ENCODE data around the gene TOB1. TPM values are rescaled to one million over a fixed set of nuclear protein-coding genes. Genes with fewer than 3 reads are reported as not detected.

TOB1 gene
- total RNA-seq, 1 experiment from 2014 or later = 86.0 TPM

GRCh38 chr17:50882851-50883250, 16.7 kb upstream of the TOB1 start:
- no TSS peak for BruUV-seq (replicated peaks)
- Histone ChIP-seq H3K79me2 (ENCODE audit: insufficient read depth, low read length) (no peaks in the 10 kb centered on the region), H3K9me3 (ENCODE audit: control insufficient read depth in 1 of 2, insufficient read depth in 1 of 2, low read depth in 1 of 2, low read length in 2 of 2) (peaks cover 0 to 13% of the 10 kb centered on the region in 2 experiments; a peak in 1 of 4 replicates), H3K4me3 (replicated peaks in 1 of 2; ENCODE audit: low read depth in 1 of 2, low read length in 2 of 2) (no peak overlapping the region), H3K36me3 (ENCODE audit: control insufficient read depth in 1 of 2, insufficient read depth in 2 of 2, low read length in 2 of 2) (no peaks in the 10 kb centered on the region), H3K9ac (ENCODE audit: low read length) (no peak overlapping the region), H4K20me1 (ENCODE audit: insufficient read depth) (no peaks in the 10 kb centered on the region), H3K4me2 (ENCODE audit: low read length) (peak overlapping the region; percentile 42), H3K27ac (ENCODE audit: low read depth, low read length) (no peak overlapping the region), H2AFZ (ENCODE audit: low read depth, low read length, poor library complexity, severe bottlenecking) (peak overlapping the region; percentile 75), H3K27me3 (ENCODE audit: insufficient read depth, low read length) (no peaks in the 10 kb centered on the region), H3K4me1 (ENCODE audit: control insufficient read depth in 1 of 2, insufficient read depth in 2 of 2, low read length in 2 of 2) (peaks cover 8 to 22% of the 10 kb centered on the region in 2 experiments; a peak in 3 of 4 replicates), H3K9me2 (ENCODE audit: insufficient read depth) (no peaks in the 10 kb centered on the region)
- peak; percentile 85 for ATAC-seq
- RAD21 ChIA-PET (ENCODE audit: low non-redundant PET in 1 of 2, low total read pairs in 2 of 2, uncharacterized antibody in 2 of 2, unreplicated experiment in 2 of 2) = no interaction called here
- CTCF ChIA-PET = no interaction called here
- POLR2A ChIA-PET = interaction anchor here (11.1 kb wide), 1 partner anchor 17 kb away, joined by 89 read pairs; the partner anchor contains the start of gene TOB1
- peak; percentile 26 for DNase-seq (ENCODE audit: low read depth, low spot score)
- intact Hi-C loops (cut with micrococcal nuclease) = no loop called here
- TF ChIP-seq FOSL1 (IDR thresholded peaks at IDR 0.05; ENCODE audit: low read depth) (peak; percentile 30; the same call in 1 of the 2 replicates), POLR2AphosphoS5 (IDR thresholded peaks at IDR 0.05; ENCODE audit: low read depth, low read length) (no peak), JUND (IDR thresholded peaks at IDR 0.05) (peak; percentile 13; the same call in 1 of the 2 replicates)

- ChIA-PET POLR2A (interaction anchor here (2.2 kb wide), 1 partner anchor 15 kb away, joined by 7 read pairs; the partner anchor contains the start of gene TOB1), CTCF (no interaction called here), RAD21 (ENCODE audit: low non-redundant PET in 1 of 2, low total read pairs in 2 of 2, uncharacterized antibody in 2 of 2, unreplicated experiment in 2 of 2) (no interaction called here)
- Histone ChIP-seq H4K20me1 (ENCODE audit: insufficient read depth) (no peaks in the 10 kb centered on the region), H3K9me2 (ENCODE audit: insufficient read depth) (no peaks in the 10 kb centered on the region), H3K9me3 (ENCODE audit: control insufficient read depth in 1 of 2, insufficient read depth in 1 of 2, low read depth in 1 of 2, low read length in 2 of 2) (peaks cover 0 to 13% of the 10 kb centered on the region in 2 experiments; a peak in 1 of 4 replicates), H3K4me3 (replicated peaks in 1 of 2; ENCODE audit: low read depth in 1 of 2, low read length in 2 of 2) (no peak overlapping the region), H3K9ac (ENCODE audit: low read length) (no peak overlapping the region), H3K27ac (ENCODE audit: low read depth, low read length) (no peak overlapping the region), H3K4me1 (ENCODE audit: control insufficient read depth in 1 of 2, insufficient read depth in 2 of 2, low read length in 2 of 2) (peaks cover 8 to 22% of the 10 kb centered on the region in 2 experiments; a peak in 3 of 4 replicates), H3K36me3 (ENCODE audit: control insufficient read depth in 1 of 2, insufficient read depth in 2 of 2, low read length in 2 of 2) (no peaks in the 10 kb centered on the region), H3K27me3 (ENCODE audit: insufficient read depth, low read length) (no peaks in the 10 kb centered on the region), H3K79me2 (ENCODE audit: insufficient read depth, low read length) (no peaks in the 10 kb centered on the region), H3K4me2 (ENCODE audit: low read length) (no peak overlapping the region), H2AFZ (ENCODE audit: low read depth, low read length, poor library complexity, severe bottlenecking) (no peak overlapping the region)
- no TSS peak for BruUV-seq (replicated peaks)
- intact Hi-C loops (cut with micrococcal nuclease) = no loop called here
- DNase-seq (ENCODE audit: low read depth, low spot score) (no peak), ATAC-seq (no peak)
- TF ChIP-seq TCF7L2 (IDR thresholded peaks at IDR 0.05; ENCODE audit: borderline replicate concordance, extremely low read depth, insufficient read depth, insufficient read length) = no peak
- TF ChIP-seq SP1 (IDR thresholded peaks at IDR 0.05; ENCODE audit: low read depth) = no peak
- no peak for TF ChIP-seq CTCF (IDR thresholded peaks at IDR 0.05 in 2 of 3, conservative IDR thresholded peaks at IDR 0.05 in 1 of 3; ENCODE audit: borderline replicate concordance in 1 of 3, insufficient read depth in 1 of 3, low read depth in 2 of 3, low read length in 2 of 3)
- TF ChIP-seq REST (IDR thresholded peaks at IDR 0.05; ENCODE audit: low read depth) = no peak
- no peak for TF ChIP-seq MAX (IDR thresholded peaks at IDR 0.05)
- no peak for TF ChIP-seq CBX3 (IDR thresholded peaks at IDR 0.05; ENCODE audit: low read depth)
- TF ChIP-seq POLR2AphosphoS5 (IDR thresholded peaks at IDR 0.05; ENCODE audit: low read depth, low read length) = no peak
- TF ChIP-seq EZH2phosphoT487 (IDR thresholded peaks at IDR 0.05; ENCODE audit: borderline replicate concordance) = no peak
- no peak for TF ChIP-seq SRF (IDR thresholded peaks at IDR 0.05; ENCODE audit: low read depth)
- TF ChIP-seq SIN3A (IDR thresholded peaks at IDR 0.05; ENCODE audit: low read depth) = no peak
- TF ChIP-seq POLR2A (IDR thresholded peaks at IDR 0.05; ENCODE audit: borderline replicate concordance, extremely low read depth, insufficient read depth, insufficient read length) = no peak
- TF ChIP-seq FOSL1 (IDR thresholded peaks at IDR 0.05; ENCODE audit: low read depth) = no peak
- no peak for TF ChIP-seq ELF1 (IDR thresholded peaks at IDR 0.05; ENCODE audit: borderline replicate concordance, low read depth)
- TF ChIP-seq ZNF274 (IDR thresholded peaks at IDR 0.05; ENCODE audit: low read depth, low read length) = no peak
- no peak for TF ChIP-seq CEBPB (IDR thresholded peaks at IDR 0.05; ENCODE audit: low read depth)
Measured at GRCh38 chr17:50881182-50881581, 15.0 kb upstream of the TOB1 start.
